ENCODE results near the gene CLPTM1.

- TF ChIP-seq MAX (IDR thresholded peaks at IDR 0.05), result no peak
- TF ChIP-seq RAD21 (IDR thresholded peaks at IDR 0.05; ENCODE audit: low read depth), result no peak
- TF ChIP-seq TAF1 (IDR thresholded peaks at IDR 0.05; ENCODE audit: low read depth), result no peak
Observed at GRCh38 chr19:44990459-44990858, 35.3 kb downstream of the CLPTM1 start.

Measured in Ishikawa (cell line).